Fibroblast of lung (primary cell): ENCODE data around the gene CCDC54.

Experiments
- CTCF ChIP-seq, 2 donors: IDR thresholded peaks in 1 of 2; conservative IDR thresholded peaks in 1 of 2; 1 replicate in 1 of 2; 2 replicates in 1 of 2; pipeline ENCODE4 v1.5.1; 2011 to 2012; ENCODE audit warnings: low read length in 2 of 2, control low read depth in 1 of 2, inconsistent platforms in 1 of 2, low read depth in 1 of 2, mild to moderate bottlenecking in 1 of 2
- EZH2 ChIP-seq: IDR thresholded peaks from 2 replicates; pipeline ENCODE4 v1.5.1; 2012; ENCODE audit warnings: low read length, control low read depth, mild to moderate bottlenecking; ENCODE audit errors: missing control alignments

DNA sequence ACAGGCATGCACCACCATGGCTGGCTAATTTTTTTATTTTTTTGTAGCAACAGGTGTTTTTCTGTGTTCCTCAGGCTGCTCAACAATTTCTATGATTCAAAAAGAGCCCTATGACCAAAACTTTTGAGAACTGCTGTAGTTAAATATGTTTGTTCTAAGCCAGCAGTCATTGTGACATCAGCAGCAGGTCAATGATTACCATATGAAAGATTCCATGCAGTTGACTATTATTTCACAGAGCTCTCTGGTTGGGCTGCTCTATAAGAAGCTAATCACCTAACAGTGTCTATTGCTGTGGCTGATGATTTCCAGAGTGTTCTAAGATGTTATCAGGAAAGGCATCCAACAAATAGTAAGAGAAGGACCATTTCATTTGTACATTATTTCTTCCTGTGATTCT lies at the start of gene CCDC54:
- TF ChIP-seq CTCF (conservative IDR thresholded peaks at IDR 0.05 in 1 of 2, IDR thresholded peaks at IDR 0.05 in 1 of 2; ENCODE audit: low read depth in 1 of 2, low read length in 2 of 2): no peak
- no peak for TF ChIP-seq EZH2
